Hepatocyte (in vitro differentiated cells): Measurements from ENCODE around the gene BUB1.

ENCODE experiments used
- EZH2 ChIP-seq: fragments of 200-600 bp; sonication (generic); IDR thresholded peaks from 2 replicates; pipeline ENCODE4 v1.6.1; 2016; ENCODE audit warnings: antibody characterized with exemption, mild to moderate bottlenecking, borderline replicate concordance
- EZH2phosphoT487 ChIP-seq: fragments of 200-600 bp; sonication (generic); IDR thresholded peaks from one replicate; pipeline ENCODE4 v1.6.1; 2018; ENCODE audit warnings: antibody characterized with exemption, mild to moderate bottlenecking, low read depth, moderate library complexity; ENCODE audit not compliant: unreplicated experiment, severe bottlenecking
- TF ChIP-seq, protein P1 (sequence below): fragments of 200-600 bp; sonication (generic); IDR thresholded peaks from 2 replicates; pipeline ENCODE4 v1.5.1; 2016; ENCODE audit warnings: antibody characterized with exemption, mild to moderate bottlenecking; ENCODE audit not compliant: poor library complexity

DNA sequence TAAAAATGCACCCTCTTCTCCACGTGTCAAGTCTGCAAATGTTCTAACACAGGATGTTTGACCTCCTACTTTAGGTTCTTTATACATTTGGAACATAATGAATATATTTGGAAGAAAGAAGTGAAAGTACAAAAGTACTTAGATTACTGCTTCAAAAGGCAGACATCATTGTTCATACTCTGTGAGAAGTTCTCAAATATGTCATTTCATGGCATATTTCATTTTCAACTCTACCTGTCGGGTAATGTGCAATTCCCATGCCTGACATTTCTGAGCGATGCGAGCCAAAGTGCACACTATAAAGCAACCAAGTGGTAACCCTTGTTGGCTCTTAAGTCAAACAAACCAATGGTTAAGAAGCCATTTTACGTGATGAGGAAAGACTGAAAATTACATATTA, 7.0 kb downstream of the BUB1 start:
- TF ChIP-seq, protein P1, sequence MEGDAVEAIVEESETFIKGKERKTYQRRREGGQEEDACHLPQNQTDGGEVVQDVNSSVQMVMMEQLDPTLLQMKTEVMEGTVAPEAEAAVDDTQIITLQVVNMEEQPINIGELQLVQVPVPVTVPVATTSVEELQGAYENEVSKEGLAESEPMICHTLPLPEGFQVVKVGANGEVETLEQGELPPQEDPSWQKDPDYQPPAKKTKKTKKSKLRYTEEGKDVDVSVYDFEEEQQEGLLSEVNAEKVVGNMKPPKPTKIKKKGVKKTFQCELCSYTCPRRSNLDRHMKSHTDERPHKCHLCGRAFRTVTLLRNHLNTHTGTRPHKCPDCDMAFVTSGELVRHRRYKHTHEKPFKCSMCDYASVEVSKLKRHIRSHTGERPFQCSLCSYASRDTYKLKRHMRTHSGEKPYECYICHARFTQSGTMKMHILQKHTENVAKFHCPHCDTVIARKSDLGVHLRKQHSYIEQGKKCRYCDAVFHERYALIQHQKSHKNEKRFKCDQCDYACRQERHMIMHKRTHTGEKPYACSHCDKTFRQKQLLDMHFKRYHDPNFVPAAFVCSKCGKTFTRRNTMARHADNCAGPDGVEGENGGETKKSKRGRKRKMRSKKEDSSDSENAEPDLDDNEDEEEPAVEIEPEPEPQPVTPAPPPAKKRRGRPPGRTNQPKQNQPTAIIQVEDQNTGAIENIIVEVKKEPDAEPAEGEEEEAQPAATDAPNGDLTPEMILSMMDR: no peak
- no peak for TF ChIP-seq EZH2
- no peak for TF ChIP-seq EZH2phosphoT487
